Testis (tissue), 2 donors: ENCODE results near the gene IL17RD.

Source experiments
- POLR2A ChIP-seq: fragments of 450-650 bp; IDR thresholded peaks from one replicate; pipeline ENCODE4 v1.6.1; 2017; ENCODE audit warnings: antibody characterized with exemption, mild to moderate bottlenecking, moderate library complexity
- TF ChIP-seq, protein P1 (sequence below), 3 experiments: fragments of 450-650 bp in 2 of 3; fragments of 200-600 bp in 1 of 3; sonication (generic) in 1 of 3; IDR thresholded peaks; one replicate each; pipeline ENCODE4 v1.5.1; 2016 to 2019; ENCODE audit warnings: antibody characterized with exemption in 3 of 3, mild to moderate bottlenecking in 2 of 3, moderate library complexity in 1 of 3

DNA sequence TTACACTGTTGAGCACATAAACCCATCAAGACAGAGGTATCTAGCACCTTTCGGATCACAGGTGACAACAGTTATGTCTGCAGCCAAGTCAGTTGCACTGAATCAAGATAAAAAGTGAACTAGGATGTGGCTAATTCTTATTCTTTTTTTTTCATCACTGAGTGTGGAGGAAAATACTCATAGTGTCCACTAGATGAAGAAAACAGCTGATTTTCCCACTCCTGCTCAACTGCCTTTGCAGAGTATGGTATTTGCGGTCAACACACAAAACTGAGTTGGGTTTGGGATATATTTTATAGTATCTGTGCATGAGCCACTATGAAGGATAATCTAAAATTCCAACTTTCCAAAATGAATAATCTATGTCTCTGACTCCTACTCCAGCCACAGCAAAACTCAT is 32.5 kb downstream of the IL17RD start:
- no peak for TF ChIP-seq POLR2A
- TF ChIP-seq, protein P1, sequence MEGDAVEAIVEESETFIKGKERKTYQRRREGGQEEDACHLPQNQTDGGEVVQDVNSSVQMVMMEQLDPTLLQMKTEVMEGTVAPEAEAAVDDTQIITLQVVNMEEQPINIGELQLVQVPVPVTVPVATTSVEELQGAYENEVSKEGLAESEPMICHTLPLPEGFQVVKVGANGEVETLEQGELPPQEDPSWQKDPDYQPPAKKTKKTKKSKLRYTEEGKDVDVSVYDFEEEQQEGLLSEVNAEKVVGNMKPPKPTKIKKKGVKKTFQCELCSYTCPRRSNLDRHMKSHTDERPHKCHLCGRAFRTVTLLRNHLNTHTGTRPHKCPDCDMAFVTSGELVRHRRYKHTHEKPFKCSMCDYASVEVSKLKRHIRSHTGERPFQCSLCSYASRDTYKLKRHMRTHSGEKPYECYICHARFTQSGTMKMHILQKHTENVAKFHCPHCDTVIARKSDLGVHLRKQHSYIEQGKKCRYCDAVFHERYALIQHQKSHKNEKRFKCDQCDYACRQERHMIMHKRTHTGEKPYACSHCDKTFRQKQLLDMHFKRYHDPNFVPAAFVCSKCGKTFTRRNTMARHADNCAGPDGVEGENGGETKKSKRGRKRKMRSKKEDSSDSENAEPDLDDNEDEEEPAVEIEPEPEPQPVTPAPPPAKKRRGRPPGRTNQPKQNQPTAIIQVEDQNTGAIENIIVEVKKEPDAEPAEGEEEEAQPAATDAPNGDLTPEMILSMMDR (IDR thresholded peaks at IDR 0.05): peak in 2 of 3 experiments; percentile 21 to 32
